Neural cell (in vitro differentiated cells): ENCODE results near the gene PTPRC. TPM values are rescaled to one million over a fixed set of nuclear protein-coding genes. Genes with fewer than 3 reads are reported as not detected.

ENCODE experiments used
- H2AFZ ChIP-seq: fragments of 200-600, 300-800 bp; sonication (generic), shearing (Covaris generic); 2 replicates; pipeline ENCODE4 v1.6.0; 2014; ENCODE audit warnings: low read depth, mild to moderate bottlenecking, antibody characterized with exemption, low read length, moderate library complexity
- H3F3A ChIP-seq: fragments of 200-600 bp; shearing (Covaris generic); 2 replicates; pipeline ENCODE4 v1.6.1; 2016; ENCODE audit warnings: mild to moderate bottlenecking, moderate library complexity, mixed read lengths, antibody characterized with exemption, low read length; ENCODE audit not compliant: insufficient read depth, poor library complexity, severe bottlenecking
- H3K27ac ChIP-seq: fragments of 200-600, 300-800 bp; sonication (generic), shearing (Covaris generic); 2 replicates; pipeline ENCODE4 v1.5.1; 2014; ENCODE audit warnings: mild to moderate bottlenecking, low read length, moderate library complexity
- H3K27me3 ChIP-seq: fragments of 300-800, 200-600 bp; sonication (generic), shearing (Covaris generic); 2 replicates; pipeline ENCODE4 v1.6.0; 2014; ENCODE audit warnings: mild to moderate bottlenecking, low read depth, low read length, moderate library complexity; ENCODE audit not compliant: insufficient read depth
- H3K36me3 ChIP-seq: fragments of 300-800, 200-600 bp; sonication (generic), shearing (Covaris generic); 2 replicates; pipeline ENCODE4 v1.5.1; 2014; ENCODE audit warnings: mild to moderate bottlenecking, antibody characterized with exemption, low read length, moderate library complexity; ENCODE audit not compliant: insufficient read depth
- H3K4me2 ChIP-seq: fragments of 300-800, 200-600 bp; sonication (generic), shearing (Covaris generic); 2 replicates; pipeline ENCODE4 v1.6.0; 2014; ENCODE audit warnings: mild to moderate bottlenecking, low read length
- H3K4me3 ChIP-seq: fragments of 300-800, 200-600 bp; sonication (generic), shearing (Covaris generic); 2 replicates; pipeline ENCODE4 v1.5.1; 2014; ENCODE audit warnings: mild to moderate bottlenecking, low read length, moderate library complexity
- H3K79me2 ChIP-seq: fragments of 200-600 bp; shearing (Covaris generic); replicated peaks from 2 replicates; pipeline ENCODE4 v1.6.0; 2014; ENCODE audit warnings: mild to moderate bottlenecking, low read length, moderate library complexity; ENCODE audit not compliant: insufficient read depth
- H3K9ac ChIP-seq: fragments of 300-800, 200-600 bp; sonication (generic), shearing (Covaris generic); 2 replicates; pipeline ENCODE4 v1.6.1; 2016; ENCODE audit warnings: mild to moderate bottlenecking, low read length, mixed read lengths
- H3K9me2 ChIP-seq: fragments of 200-600 bp; shearing (Covaris generic); 2 replicates; pipeline ENCODE4 v1.6.1; 2016; ENCODE audit warnings: mild to moderate bottlenecking, low read length, mixed read lengths; ENCODE audit not compliant: insufficient read depth
- H3K9me3 ChIP-seq: fragments of 200-600, 300-800 bp; sonication (generic), shearing (Covaris generic); 2 replicates; pipeline ENCODE4 v1.6.1; 2016; ENCODE audit warnings: mild to moderate bottlenecking, mixed run types, low read length, moderate library complexity, mixed read lengths
- H4K20me1 ChIP-seq: fragments of 200-600 bp; shearing (Covaris generic); 2 replicates; pipeline ENCODE4 v1.6.1; 2016; ENCODE audit warnings: mild to moderate bottlenecking, mixed run types; ENCODE audit not compliant: insufficient read depth
- CTCF ChIP-seq: fragments of 450-650 bp; IDR thresholded peaks from 2 replicates; pipeline ENCODE4 v1.5.1; 2014; ENCODE audit warnings: antibody characterized with exemption, mild to moderate bottlenecking, moderate library complexity; ENCODE audit not compliant: poor library complexity, severe bottlenecking
- EP300 ChIP-seq: fragments of 450-650 bp; conservative IDR thresholded peaks from 2 replicates; pipeline ENCODE4 v1.6.1; 2014; ENCODE audit warnings: antibody characterized with exemption, mild to moderate bottlenecking, moderate library complexity; ENCODE audit not compliant: poor library complexity, severe bottlenecking
- EZH2 ChIP-seq: fragments of 200-600, 300-800 bp; shearing (Covaris generic), sonication (generic); IDR thresholded peaks from 2 replicates; pipeline ENCODE4 v1.6.1; 2014; ENCODE audit warnings: antibody characterized with exemption, low read length, borderline replicate concordance, mild to moderate bottlenecking; ENCODE audit not compliant: insufficient read depth, poor library complexity, severe bottlenecking
- MXI1 ChIP-seq: fragments of 450-650 bp; conservative IDR thresholded peaks from 2 replicates; pipeline ENCODE4 v1.6.1; 2014; ENCODE audit warnings: antibody characterized with exemption, mild to moderate bottlenecking; ENCODE audit not compliant: poor library complexity, severe bottlenecking
- POLR2AphosphoS5 ChIP-seq: IDR thresholded peaks from 2 replicates; pipeline ENCODE4 v1.6.1; 2012
- RAD21 ChIP-seq: fragments of 450-650 bp; conservative IDR thresholded peaks from 2 replicates; pipeline ENCODE4 v1.6.1; 2014; ENCODE audit warnings: antibody characterized with exemption, mild to moderate bottlenecking, moderate library complexity
- REST ChIP-seq: IDR thresholded peaks from 2 replicates; pipeline ENCODE4 v1.6.1; 2012; ENCODE audit warnings: borderline replicate concordance
- SMC3 ChIP-seq: fragments of 450-650 bp; conservative IDR thresholded peaks from 2 replicates; pipeline ENCODE4 v1.6.1; 2014; ENCODE audit warnings: antibody characterized with exemption, mild to moderate bottlenecking, moderate library complexity; ENCODE audit not compliant: poor library complexity
- TAF1 ChIP-seq: IDR thresholded peaks from 2 replicates; pipeline ENCODE4 v1.6.1; 2012; ENCODE audit warnings: low read depth
- polyA plus RNA-seq: library from polyadenylated mRNA; depleted of rRNA; stranded (reverse); fragments of >200 nt; gene quantifications from 2 replicates; pipeline ENCODE4 v1.2.3, GENCODE V29; 2014

Gene PTPRC
- polyA plus RNA-seq, 1 donor from 2014 or later, result 0.12 TPM

GRCh38 chr1:198642983-198643382 lies 4.1 kb downstream of the PTPRC start:
- no peak overlapping the region for H3K27ac ChIP-seq
- no peaks in the 10 kb centered on the region for H3K9me3 ChIP-seq
- H3K9ac ChIP-seq, result no peak overlapping the region
- H3K27me3 ChIP-seq, result no peaks in the 10 kb centered on the region
- H3K36me3 ChIP-seq, result no peaks in the 10 kb centered on the region
- no peaks in the 10 kb centered on the region for H4K20me1 ChIP-seq
- H3K4me3 ChIP-seq, result no peak overlapping the region
- no peak overlapping the region for H3K4me2 ChIP-seq
- no peak overlapping the region for H2AFZ ChIP-seq
- TF ChIP-seq POLR2AphosphoS5 (no peak), EP300 (peak; percentile 30)
- no peaks in the 10 kb centered on the region for H3K9me2 ChIP-seq
- no peaks in the 10 kb centered on the region for H3K79me2 ChIP-seq
- no peaks in the 10 kb centered on the region for H3F3A ChIP-seq

DNA sequence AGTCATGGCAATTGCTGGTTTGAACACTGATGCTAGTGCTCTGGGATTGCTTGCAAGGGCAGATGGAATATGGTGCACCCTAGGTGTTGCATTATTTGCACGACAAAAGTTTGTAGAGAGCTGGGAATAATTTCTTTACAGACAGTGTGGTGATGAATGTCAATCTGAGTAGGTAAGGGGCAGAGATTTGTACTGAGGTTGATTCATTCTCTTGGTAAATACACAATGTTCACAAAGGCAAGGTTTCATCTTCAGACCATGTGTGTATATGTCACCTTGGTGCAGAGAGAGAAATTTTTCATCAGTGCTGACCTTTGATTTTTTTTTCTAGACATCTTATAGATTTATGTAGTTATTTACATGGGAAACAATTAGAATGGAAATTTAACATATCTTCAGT lies 5.0 kb downstream of the PTPRC start:
- no peak overlapping the region for H3K27ac ChIP-seq
- no peaks in the 10 kb centered on the region for H3K36me3 ChIP-seq
- TF ChIP-seq POLR2AphosphoS5 (no peak), EP300 (no peak), MXI1 (no peak), SMC3 (no peak), REST (no peak), TAF1 (no peak), EZH2 (no peak), CTCF (no peak), RAD21 (no peak)
- H3K9ac ChIP-seq, result no peak overlapping the region
- no peak overlapping the region for H3K4me3 ChIP-seq
- no peaks in the 10 kb centered on the region for H3F3A ChIP-seq
- no peak overlapping the region for H3K4me2 ChIP-seq
- no peaks in the 10 kb centered on the region for H3K9me2 ChIP-seq
- H3K79me2 ChIP-seq, result no peaks in the 10 kb centered on the region
- H2AFZ ChIP-seq, result no peak overlapping the region
- H4K20me1 ChIP-seq, result no peaks in the 10 kb centered on the region
- H3K27me3 ChIP-seq, result no peaks in the 10 kb centered on the region
- H3K9me3 ChIP-seq, result no peaks in the 10 kb centered on the region

- Histone ChIP-seq H3K79me2 (no peaks in the 10 kb centered on the region), H3K9me2 (no peaks in the 10 kb centered on the region), H3K36me3 (no peaks in the 10 kb centered on the region), H3K9me3 (no peaks in the 10 kb centered on the region), H3K27ac (no peak overlapping the region), H3K9ac (no peak overlapping the region), H3F3A (no peaks in the 10 kb centered on the region), H3K4me3 (no peak overlapping the region), H4K20me1 (no peaks in the 10 kb centered on the region), H3K4me2 (no peak overlapping the region), H2AFZ (no peak overlapping the region), H3K27me3 (no peaks in the 10 kb centered on the region)
- no peak for TF ChIP-seq RAD21
- no peak for TF ChIP-seq REST
- no peak for TF ChIP-seq EZH2
- TF ChIP-seq EP300, result no peak
- no peak for TF ChIP-seq POLR2AphosphoS5
- no peak for TF ChIP-seq TAF1
- no peak for TF ChIP-seq CTCF
- TF ChIP-seq SMC3, result no peak
- no peak for TF ChIP-seq MXI1
These were observed 8.2 kb downstream of the PTPRC start for GRCh38 chr1:198647055-198647454.
